Measurements from ENCODE around the gene HDAC4.

The HDAC4 gene

GRCh38 chr2:239395524-239395923 is 5.3 kb downstream of the HDAC4 start:
- Histone ChIP-seq H3K9me3 (ENCODE audit: insufficient read depth, low read length) (no peaks in the 10 kb centered on the region), H3K4me3 (ENCODE audit: insufficient read length, low read depth) (no peak overlapping the region), H3K9ac (ENCODE audit: insufficient read length, low read depth) (no peak overlapping the region), H3K27me3 (ENCODE audit: insufficient read depth, insufficient read length) (no peaks in the 10 kb centered on the region), H3K36me3 (ENCODE audit: insufficient read depth, insufficient read length, low read length) (no peaks in the 10 kb centered on the region), H3K4me1 (ENCODE audit: insufficient read depth, insufficient read length) (peaks cover 8% of the 10 kb centered on the region)
- DNase-seq (ENCODE audit: low read depth, low spot score): no peak
- TF ChIP-seq ZNF274 (IDR thresholded peaks at IDR 0.05; ENCODE audit: low read depth, low read length) (no peak), YY1 (IDR thresholded peaks at IDR 0.05; ENCODE audit: insufficient read depth, insufficient read length) (no peak), SUZ12 (IDR thresholded peaks at IDR 0.05; ENCODE audit: extremely low read depth, insufficient read depth, insufficient read length) (no peak)

GRCh38 chr2:239394978-239395377 is 5.8 kb downstream of the HDAC4 start:
- DNase-seq (ENCODE audit: low read depth, low spot score): no peak
- Histone ChIP-seq H3K4me1 (ENCODE audit: insufficient read depth, insufficient read length) (peaks cover 8% of the 10 kb centered on the region), H3K9ac (ENCODE audit: insufficient read length, low read depth) (no peak overlapping the region), H3K36me3 (ENCODE audit: insufficient read depth, insufficient read length, low read length) (peaks cover under 1% of the 10 kb centered on the region), H3K9me3 (ENCODE audit: insufficient read depth, low read length) (no peaks in the 10 kb centered on the region; the same call in 1 of the 2 replicates), H3K4me3 (ENCODE audit: insufficient read length, low read depth) (no peak overlapping the region), H3K27me3 (ENCODE audit: insufficient read depth, insufficient read length) (no peaks in the 10 kb centered on the region)
- TF ChIP-seq YY1 (IDR thresholded peaks at IDR 0.05; ENCODE audit: insufficient read depth, insufficient read length): no peak
- TF ChIP-seq ZNF274 (IDR thresholded peaks at IDR 0.05; ENCODE audit: low read depth, low read length): no peak
- TF ChIP-seq SUZ12 (IDR thresholded peaks at IDR 0.05; ENCODE audit: extremely low read depth, insufficient read depth, insufficient read length): no peak

DNA sequence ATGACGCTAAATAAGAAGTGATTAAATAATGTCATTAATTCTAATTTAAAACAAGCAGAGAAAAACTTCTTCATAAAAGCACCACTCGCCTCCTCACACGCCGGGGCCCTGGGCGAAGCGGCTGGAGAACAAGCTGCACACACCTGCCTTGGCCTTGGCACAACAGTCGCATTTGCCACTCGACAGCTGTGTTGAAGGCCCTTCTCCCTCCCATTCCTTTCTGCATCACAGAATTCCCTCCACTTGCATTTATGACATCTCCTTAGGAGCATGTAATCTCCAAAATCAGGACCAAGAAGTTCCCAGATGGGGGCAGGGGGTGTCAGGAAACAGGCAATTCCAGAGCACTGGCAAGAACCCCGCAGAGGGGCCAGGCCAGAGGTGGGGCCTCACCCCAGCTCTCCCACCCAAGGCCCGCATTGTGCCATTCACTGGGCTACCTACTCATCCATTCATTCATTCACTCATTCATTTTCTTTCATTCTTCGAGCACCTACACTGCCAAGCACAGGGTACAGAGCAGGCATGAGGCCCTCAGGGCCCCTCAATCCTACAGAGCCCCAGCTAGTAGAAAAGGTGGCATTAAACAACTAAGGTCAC is 6.4 kb downstream of the HDAC4 start:
- peaks cover 6% of the 10 kb centered on the region for H3K36me3 ChIP-seq (ENCODE audit: insufficient read depth, insufficient read length, low read length)
- no peaks in the 10 kb centered on the region for H3K27me3 ChIP-seq (ENCODE audit: insufficient read depth, insufficient read length)
- TF ChIP-seq ZNF274 (IDR thresholded peaks at IDR 0.05; ENCODE audit: low read depth, low read length) (no peak), SUZ12 (IDR thresholded peaks at IDR 0.05; ENCODE audit: extremely low read depth, insufficient read depth, insufficient read length) (no peak), YY1 (IDR thresholded peaks at IDR 0.05; ENCODE audit: insufficient read depth, insufficient read length) (no peak)
- DNase-seq (ENCODE audit: low read depth, low spot score): no peak
- H3K9me3 ChIP-seq (ENCODE audit: insufficient read depth, low read length): peaks cover 1% of the 10 kb centered on the region; the same call in 1 of the 2 replicates
- H3K4me1 ChIP-seq (ENCODE audit: insufficient read depth, insufficient read length): peaks cover 8% of the 10 kb centered on the region
- no peak overlapping the region for H3K9ac ChIP-seq (ENCODE audit: insufficient read length, low read depth)
- H3K4me3 ChIP-seq (ENCODE audit: insufficient read length, low read depth): no peak overlapping the region

DNA sequence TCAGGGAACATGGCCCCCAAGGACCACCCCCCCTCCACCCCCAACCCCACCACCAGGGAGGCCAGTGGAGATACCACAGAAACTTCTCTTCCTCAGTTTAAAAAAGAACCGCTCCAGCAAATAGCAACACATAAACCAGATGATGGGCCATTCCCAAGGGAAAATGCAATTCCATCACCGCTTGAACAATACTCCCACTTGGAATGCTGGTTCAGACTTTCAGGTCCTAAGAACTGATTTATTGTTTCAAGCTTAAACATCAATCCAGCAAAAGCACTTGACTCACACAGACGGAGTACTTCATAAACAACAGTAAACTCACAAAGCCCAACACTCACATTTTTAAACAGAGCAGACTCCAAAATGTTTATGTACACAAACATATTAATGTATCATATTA is 6.9 kb downstream of the HDAC4 start:
- Histone ChIP-seq H3K36me3 (ENCODE audit: insufficient read depth, insufficient read length, low read length) (peaks cover 10% of the 10 kb centered on the region), H3K27me3 (ENCODE audit: insufficient read depth, insufficient read length) (no peaks in the 10 kb centered on the region), H3K9ac (ENCODE audit: insufficient read length, low read depth) (no peak overlapping the region), H3K4me1 (ENCODE audit: insufficient read depth, insufficient read length) (peaks cover 8% of the 10 kb centered on the region), H3K4me3 (ENCODE audit: insufficient read length, low read depth) (no peak overlapping the region), H3K9me3 (ENCODE audit: insufficient read depth, low read length) (peaks cover 4% of the 10 kb centered on the region; the same call in 1 of the 2 replicates)
- no peak for DNase-seq (ENCODE audit: low read depth, low spot score)
- TF ChIP-seq YY1 (IDR thresholded peaks at IDR 0.05; ENCODE audit: insufficient read depth, insufficient read length): no peak
- TF ChIP-seq SUZ12 (IDR thresholded peaks at IDR 0.05; ENCODE audit: extremely low read depth, insufficient read depth, insufficient read length): no peak
- no peak for TF ChIP-seq ZNF274 (IDR thresholded peaks at IDR 0.05; ENCODE audit: low read depth, low read length)

GRCh38 chr2:239393388-239393940 is 7.4 kb downstream of the HDAC4 start:
- H3K36me3 ChIP-seq (ENCODE audit: insufficient read depth, insufficient read length, low read length): peaks cover 14% of the 10 kb centered on the region

DNA sequence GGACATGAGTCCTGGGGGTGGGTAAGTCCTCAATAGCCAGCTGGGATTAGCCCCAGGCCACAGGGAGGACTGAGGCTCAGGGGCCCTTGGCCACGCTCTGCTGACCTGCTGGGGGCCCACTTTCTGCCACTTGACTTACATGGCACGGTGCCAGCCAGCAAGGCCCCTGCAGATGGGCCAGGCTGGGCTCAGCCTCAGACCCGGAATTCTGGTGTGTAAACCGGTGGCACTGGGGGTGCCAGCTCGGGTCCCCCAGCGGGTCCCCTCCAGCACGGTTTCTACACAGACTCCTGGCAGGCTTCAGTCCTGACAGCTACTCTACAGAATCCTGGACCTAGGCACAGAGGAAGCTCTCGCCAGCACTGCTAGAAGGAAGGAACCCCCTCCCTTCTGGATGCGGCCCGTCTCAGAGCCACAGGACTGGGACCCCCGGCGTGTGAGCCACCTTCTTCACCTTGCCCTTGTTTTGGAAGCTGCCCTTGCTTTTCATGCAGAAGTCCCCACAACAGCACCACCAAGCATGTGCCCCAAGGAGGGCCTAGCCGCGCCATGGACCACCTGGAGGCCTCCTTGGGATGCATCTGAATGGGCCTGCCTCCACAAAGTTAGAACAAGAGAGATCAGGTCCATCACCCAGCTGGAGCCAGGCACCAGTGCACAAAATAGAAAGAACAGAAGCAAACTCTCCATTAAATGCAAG is 8.0 kb downstream of the HDAC4 start:
- H3K4me1 ChIP-seq (ENCODE audit: insufficient read depth, insufficient read length): peaks cover 11% of the 10 kb centered on the region
- H3K9ac ChIP-seq (ENCODE audit: insufficient read length, low read depth): no peak overlapping the region
- no peak overlapping the region for H3K4me3 ChIP-seq (ENCODE audit: insufficient read length, low read depth)
- peaks cover 4% of the 10 kb centered on the region; the same call in 1 of the 2 replicates for H3K9me3 ChIP-seq (ENCODE audit: insufficient read depth, low read length)
- H3K36me3 ChIP-seq (ENCODE audit: insufficient read depth, insufficient read length, low read length): peaks cover 20% of the 10 kb centered on the region
- DNase-seq (ENCODE audit: low read depth, low spot score): no peak
- no peaks in the 10 kb centered on the region for H3K27me3 ChIP-seq (ENCODE audit: insufficient read depth, insufficient read length)
- TF ChIP-seq SUZ12 (IDR thresholded peaks at IDR 0.05; ENCODE audit: extremely low read depth, insufficient read depth, insufficient read length): no peak
- no peak for TF ChIP-seq ZNF274 (IDR thresholded peaks at IDR 0.05; ENCODE audit: low read depth, low read length)

More at GRCh38 chr2:239393388-239393940, 7.4 kb downstream of the HDAC4 start:
- no peak for DNase-seq (ENCODE audit: low read depth, low spot score)
- H3K4me1 ChIP-seq (ENCODE audit: insufficient read depth, insufficient read length): peaks cover 8% of the 10 kb centered on the region
- no peaks in the 10 kb centered on the region for H3K27me3 ChIP-seq (ENCODE audit: insufficient read depth, insufficient read length)
- no peak overlapping the region for H3K4me3 ChIP-seq (ENCODE audit: insufficient read length, low read depth)
- no peak overlapping the region for H3K9ac ChIP-seq (ENCODE audit: insufficient read length, low read depth)
- peaks cover 4% of the 10 kb centered on the region; the same call in 1 of the 2 replicates for H3K9me3 ChIP-seq (ENCODE audit: insufficient read depth, low read length)
- TF ChIP-seq SUZ12 (IDR thresholded peaks at IDR 0.05; ENCODE audit: extremely low read depth, insufficient read depth, insufficient read length) (no peak), YY1 (IDR thresholded peaks at IDR 0.05; ENCODE audit: insufficient read depth, insufficient read length) (no peak), ZNF274 (IDR thresholded peaks at IDR 0.05; ENCODE audit: low read depth, low read length) (no peak)

- Histone ChIP-seq H3K4me3 (ENCODE audit: insufficient read length, low read depth) (no peak overlapping the region), H3K4me1 (ENCODE audit: insufficient read depth, insufficient read length) (peaks cover 11% of the 10 kb centered on the region), H3K27me3 (ENCODE audit: insufficient read depth, insufficient read length) (no peaks in the 10 kb centered on the region), H3K9ac (ENCODE audit: insufficient read length, low read depth) (no peak overlapping the region), H3K9me3 (ENCODE audit: insufficient read depth, low read length) (peaks cover 4% of the 10 kb centered on the region; the same call in 1 of the 2 replicates), H3K36me3 (ENCODE audit: insufficient read depth, insufficient read length, low read length) (peaks cover 27% of the 10 kb centered on the region)
- no peak for TF ChIP-seq YY1 (IDR thresholded peaks at IDR 0.05; ENCODE audit: insufficient read depth, insufficient read length)
- TF ChIP-seq ZNF274 (IDR thresholded peaks at IDR 0.05; ENCODE audit: low read depth, low read length): no peak
- no peak for TF ChIP-seq SUZ12 (IDR thresholded peaks at IDR 0.05; ENCODE audit: extremely low read depth, insufficient read depth, insufficient read length)
- no peak for DNase-seq (ENCODE audit: low read depth, low spot score)
Observed at GRCh38 chr2:239392072-239392357, 8.8 kb downstream of the HDAC4 start.
